Suprapubic skin (tissue), 4 donors: Measurements from ENCODE around the gene TCP11L2. TPM values are rescaled to one million over a fixed set of nuclear protein-coding genes. Genes with fewer than 3 reads are reported as not detected.
"Not testable (repeated sequence)": the region's sequence is repeated elsewhere in the genome, so short reads cannot be mapped to it uniquely, and the experiment has no call there.

Experiments
- DNase-seq, 2 donors: peaks; one replicate each; pipeline ENCODE4 v3.0.0-alpha.2; 2019; ENCODE audit warnings: low spot score in 2 of 2
- H3K27ac ChIP-seq: fragments of 200-600 bp; sonication (generic); one replicate; pipeline ENCODE4 v1.5.1; 2019
- H3K27me3 ChIP-seq: fragments of 200-600 bp; sonication (generic); one replicate; pipeline ENCODE4 v1.5.1; 2019
- H3K36me3 ChIP-seq: fragments of 200-600 bp; sonication (generic); one replicate; pipeline ENCODE4 v1.5.1; 2019
- H3K4me1 ChIP-seq: fragments of 200-600 bp; sonication (generic); one replicate; pipeline ENCODE4 v1.5.1; 2019
- H3K4me3 ChIP-seq: fragments of 200-600 bp; sonication (generic); one replicate; pipeline ENCODE4 v1.5.1; 2019; ENCODE audit warnings: mild to moderate bottlenecking
- H3K9me3 ChIP-seq: fragments of 200-600 bp; sonication (generic); one replicate; pipeline ENCODE4 v1.5.1; 2019
- CTCF ChIP-seq, 2 donors: fragments of 200-600 bp in 1 of 2; fragments of 450-650 bp in 1 of 2; sonication (generic) in 1 of 2; IDR thresholded peaks; one replicate each; pipeline ENCODE4 v1.5.1; 2016 to 2019; ENCODE audit warnings: antibody characterized with exemption in 2 of 2, mild to moderate bottlenecking in 1 of 2, moderate library complexity in 1 of 2
- EP300 ChIP-seq: sonication (generic); formaldehyde crosslinking; IDR thresholded peaks from one replicate; pipeline ENCODE4 v1.6.1; 2017; ENCODE audit warnings: antibody characterized with exemption
- POLR2A ChIP-seq, 2 donors: fragments of 450-650 bp; IDR thresholded peaks; one replicate each; pipeline ENCODE4 v1.6.1; 2017; ENCODE audit warnings: antibody characterized with exemption in 2 of 2, mild to moderate bottlenecking in 2 of 2, moderate library complexity in 2 of 2
- POLR2AphosphoS5 ChIP-seq, 3 donors: sonication (generic); formaldehyde crosslinking; IDR thresholded peaks; one replicate each; pipeline ENCODE4 v1.6.1; 2017; ENCODE audit warnings: antibody characterized with exemption in 3 of 3
- WGBS: methylation state at CpG from one replicate; pipeline ENCODE4 v1.1.5; 2018; 5-methylcytosine and 5-hydroxymethylcytosine counted together
- total RNA-seq, 4 donors: library from RNA; depleted of rRNA; stranded (reverse); fragments of >200 nt; gene quantifications; one replicate each; pipeline ENCODE4 v1.1.0, GENCODE V29; 2016

TCP11L2 gene
- total RNA-seq, 4 donors from 2014 or later, result 38.1 to 70.6 (median 61.2) TPM

- TF ChIP-seq EP300 (no peak), CTCF (IDR thresholded peaks at IDR 0.05) (no peak), POLR2A (IDR thresholded peaks at IDR 0.05) (no peak), POLR2AphosphoS5 (IDR thresholded peaks at IDR 0.05) (no peak)
- 35% methylated on average over 10 of the region's 10 CpGs for WGBS
- DNase-seq, result no peak
- Histone ChIP-seq H3K27me3 (no peaks in the 10 kb centered on the region), H3K4me3 (no peak overlapping the region), H3K27ac (peak overlapping the region; percentile 56), H3K36me3 (no peaks in the 10 kb centered on the region), H3K9me3 (peaks cover 7% of the 10 kb centered on the region), H3K4me1 (peaks cover 28% of the 10 kb centered on the region)
Measured at GRCh38 chr12:106284358-106285105, 18.0 kb upstream of the TCP11L2 start.

GRCh38 chr12:106285982-106286381 lies 16.6 kb upstream of the TCP11L2 start:
- peaks cover 7% of the 10 kb centered on the region for H3K9me3 ChIP-seq
- no peaks in the 10 kb centered on the region for H3K36me3 ChIP-seq
- H3K4me3 ChIP-seq, result no peak overlapping the region
- no peaks in the 10 kb centered on the region for H3K27me3 ChIP-seq
- H3K4me1 ChIP-seq, result peaks cover 28% of the 10 kb centered on the region
- H3K27ac ChIP-seq, result no peak overlapping the region
- WGBS, result 84% methylated on average over 4 of the region's 4 CpGs
- no peak for TF ChIP-seq POLR2AphosphoS5 (IDR thresholded peaks at IDR 0.05)
- TF ChIP-seq EP300, result no peak
- TF ChIP-seq POLR2A (IDR thresholded peaks at IDR 0.05), result no peak
- TF ChIP-seq CTCF (IDR thresholded peaks at IDR 0.05), result no peak
- no peak for DNase-seq

GRCh38 chr12:106286576-106287162 lies 15.9 kb upstream of the TCP11L2 start:
- not testable (repeated sequence) for H3K4me3 ChIP-seq, H3K27me3 ChIP-seq, H3K27ac ChIP-seq, DNase-seq, H3K9me3 ChIP-seq, H3K36me3 ChIP-seq
- H3K4me1 ChIP-seq, result peaks cover 28% of the 10 kb centered on the region
- 74% methylated on average over 14 of the region's 14 CpGs for WGBS

- Histone ChIP-seq H3K27me3 (no peaks in the 10 kb centered on the region), H3K4me1 (peaks cover 28% of the 10 kb centered on the region), H3K4me3 (no peak overlapping the region), H3K9me3 (no peaks in the 10 kb centered on the region), H3K27ac (no peak overlapping the region), H3K36me3 (no peaks in the 10 kb centered on the region)
- no peak for TF ChIP-seq CTCF (IDR thresholded peaks at IDR 0.05)
- no peak for TF ChIP-seq EP300
- no peak for TF ChIP-seq POLR2A (IDR thresholded peaks at IDR 0.05)
- TF ChIP-seq POLR2AphosphoS5 (IDR thresholded peaks at IDR 0.05), result no peak
- WGBS, result 77% methylated on average over 1 of the region's 1 CpG
- no peak for DNase-seq
Measured at GRCh38 chr12:106287364-106287763, 15.2 kb upstream of the TCP11L2 start.

GRCh38 chr12:106288101-106288493 lies 14.4 kb upstream of the TCP11L2 start:
- H3K27me3 ChIP-seq, result no peaks in the 10 kb centered on the region
- TF ChIP-seq POLR2A (IDR thresholded peaks at IDR 0.05) (no peak), CTCF (IDR thresholded peaks at IDR 0.05) (no peak), POLR2AphosphoS5 (IDR thresholded peaks at IDR 0.05) (no peak), EP300 (no peak)
- H3K4me1 ChIP-seq, result peaks cover 28% of the 10 kb centered on the region
- no peak overlapping the region for H3K4me3 ChIP-seq
- WGBS, result 86% methylated on average over 1 of the region's 1 CpG
- no peak overlapping the region for H3K27ac ChIP-seq
- no peak for DNase-seq
- H3K9me3 ChIP-seq, result no peaks in the 10 kb centered on the region
- no peaks in the 10 kb centered on the region for H3K36me3 ChIP-seq
